Esophagus muscularis mucosa (tissue), 4 donors: ENCODE measurements around the gene TNFSF11.

Experiments used
- EP300 ChIP-seq: sonication (generic); formaldehyde crosslinking; IDR thresholded peaks from one replicate; pipeline ENCODE4 v1.6.1; 2017; ENCODE audit warnings: antibody characterized with exemption
- POLR2A ChIP-seq: fragments of 450-650 bp; IDR thresholded peaks from one replicate; pipeline ENCODE4 v1.6.1; 2017; ENCODE audit warnings: antibody characterized with exemption, moderate library complexity, mild to moderate bottlenecking, low read depth
- POLR2AphosphoS5 ChIP-seq, 2 donors: sonication (generic); formaldehyde crosslinking; IDR thresholded peaks; one replicate each; pipeline ENCODE4 v1.6.1; 2017; ENCODE audit warnings: antibody characterized with exemption in 2 of 2
- TF ChIP-seq, protein P1 (sequence below), 3 experiments: fragments of 200-600 bp in 2 of 3; fragments of 450-650 bp in 1 of 3; sonication (generic) in 2 of 3; IDR thresholded peaks; one replicate each; pipeline ENCODE4 v1.5.1; 2017 to 2019; ENCODE audit warnings: antibody characterized with exemption in 3 of 3, mild to moderate bottlenecking in 2 of 3, moderate library complexity in 1 of 3

DNA sequence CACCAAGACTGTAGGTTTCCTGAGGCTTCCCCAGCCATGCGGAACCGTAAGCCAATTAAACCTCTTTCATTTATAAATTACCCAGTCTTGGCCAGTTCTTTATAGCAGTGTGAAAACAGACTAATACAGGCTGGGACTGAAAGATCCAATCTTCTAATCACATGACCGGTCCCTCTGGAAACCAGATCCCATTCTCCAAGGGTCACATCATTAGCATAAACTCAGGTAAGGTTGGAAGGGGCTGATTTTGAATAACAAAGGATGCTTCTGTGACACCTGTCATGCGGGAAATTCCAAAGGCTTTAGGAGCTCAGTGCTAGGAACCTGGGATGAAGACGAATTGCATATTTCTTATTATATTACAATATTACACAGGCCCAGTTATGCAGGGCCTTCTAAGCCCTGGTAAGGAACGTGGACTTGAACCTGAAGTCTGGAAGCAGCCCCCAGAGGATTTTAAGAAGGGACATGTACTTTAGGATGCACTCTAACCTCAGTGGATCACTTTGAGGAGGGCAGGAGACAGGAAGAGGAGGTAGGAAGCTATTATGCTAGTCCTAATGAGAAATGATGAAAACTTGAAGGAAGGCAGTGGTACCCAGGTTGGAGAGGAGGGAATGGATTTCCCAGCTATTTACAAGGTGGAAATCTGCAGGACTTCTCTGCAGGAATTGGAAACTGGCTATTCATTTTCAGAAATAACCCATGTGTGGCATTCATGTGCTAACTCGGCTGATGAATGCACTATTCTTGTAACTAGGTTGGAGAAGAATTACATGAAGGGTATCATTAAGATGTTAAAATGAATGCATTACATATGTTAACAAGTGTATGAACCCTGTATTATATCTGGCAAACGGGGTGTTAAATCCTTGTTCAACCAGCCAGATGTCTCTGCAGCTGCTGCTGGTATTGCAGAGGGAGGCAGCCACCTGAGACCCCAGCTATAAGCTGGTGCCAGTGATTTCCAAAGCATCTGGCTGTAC lies 19.3 kb downstream of the TNFSF11 start:
- no peak for TF ChIP-seq POLR2AphosphoS5 (IDR thresholded peaks at IDR 0.05)
- TF ChIP-seq, protein P1, sequence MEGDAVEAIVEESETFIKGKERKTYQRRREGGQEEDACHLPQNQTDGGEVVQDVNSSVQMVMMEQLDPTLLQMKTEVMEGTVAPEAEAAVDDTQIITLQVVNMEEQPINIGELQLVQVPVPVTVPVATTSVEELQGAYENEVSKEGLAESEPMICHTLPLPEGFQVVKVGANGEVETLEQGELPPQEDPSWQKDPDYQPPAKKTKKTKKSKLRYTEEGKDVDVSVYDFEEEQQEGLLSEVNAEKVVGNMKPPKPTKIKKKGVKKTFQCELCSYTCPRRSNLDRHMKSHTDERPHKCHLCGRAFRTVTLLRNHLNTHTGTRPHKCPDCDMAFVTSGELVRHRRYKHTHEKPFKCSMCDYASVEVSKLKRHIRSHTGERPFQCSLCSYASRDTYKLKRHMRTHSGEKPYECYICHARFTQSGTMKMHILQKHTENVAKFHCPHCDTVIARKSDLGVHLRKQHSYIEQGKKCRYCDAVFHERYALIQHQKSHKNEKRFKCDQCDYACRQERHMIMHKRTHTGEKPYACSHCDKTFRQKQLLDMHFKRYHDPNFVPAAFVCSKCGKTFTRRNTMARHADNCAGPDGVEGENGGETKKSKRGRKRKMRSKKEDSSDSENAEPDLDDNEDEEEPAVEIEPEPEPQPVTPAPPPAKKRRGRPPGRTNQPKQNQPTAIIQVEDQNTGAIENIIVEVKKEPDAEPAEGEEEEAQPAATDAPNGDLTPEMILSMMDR (IDR thresholded peaks at IDR 0.05) = no peak
- TF ChIP-seq POLR2A = no peak
- no peak for TF ChIP-seq EP300
